T-helper 9 cell (primary cell): ENCODE measurements around the gene BCO1.

Experiments used
- DNase-seq: peaks from one replicate; pipeline ENCODE4 v3.0.0-alpha.2; 2020

Gene BCO1

GRCh38 chr16:81321039-81321438 lies 82.5 kb downstream of the BCO1 start:
- no peak for DNase-seq

GRCh38 chr16:81321536-81321935 lies 83.0 kb downstream of the BCO1 start:
- DNase-seq = no peak

GRCh38 chr16:81324808-81325207 lies 86.3 kb downstream of the BCO1 start:
- DNase-seq = no peak

GRCh38 chr16:81327011-81327410 lies 88.5 kb downstream of the BCO1 start:
- DNase-seq = no peak

GRCh38 chr16:81327447-81328196 lies 89.1 kb downstream of the BCO1 start:
- no peak for DNase-seq

GRCh38 chr16:81329947-81330346 lies 91.5 kb downstream of the BCO1 start:
- DNase-seq = no peak

- no peak for DNase-seq
Observed at GRCh38 chr16:81333356-81333755, 94.9 kb downstream of the BCO1 start.

- DNase-seq = no peak
Observed at GRCh38 chr16:81335669-81336068, 97.2 kb downstream of the BCO1 start.

GRCh38 chr16:81337097-81337496 lies 98.6 kb downstream of the BCO1 start:
- no peak for DNase-seq
